Prostate gland (tissue), 2 donors: Measurements from ENCODE around the gene ZNF629.

Source experiments
- POLR2A ChIP-seq: fragments of 450-650 bp; IDR thresholded peaks from one replicate; pipeline ENCODE4 v1.6.1; 2016; ENCODE audit warnings: antibody characterized with exemption, mild to moderate bottlenecking
- TF ChIP-seq, protein P1 (sequence below), 4 experiments: fragments of 200-600 bp in 2 of 4; fragments of 450-650 bp in 2 of 4; sonication (generic) in 2 of 4; IDR thresholded peaks; 1 replicate in 3 of 4; 2 replicates in 1 of 4; pipeline ENCODE4 v1.5.1; 2016 to 2019; ENCODE audit warnings: antibody characterized with exemption in 4 of 4, mild to moderate bottlenecking in 2 of 4, moderate library complexity in 2 of 4

- TF ChIP-seq, protein P1, sequence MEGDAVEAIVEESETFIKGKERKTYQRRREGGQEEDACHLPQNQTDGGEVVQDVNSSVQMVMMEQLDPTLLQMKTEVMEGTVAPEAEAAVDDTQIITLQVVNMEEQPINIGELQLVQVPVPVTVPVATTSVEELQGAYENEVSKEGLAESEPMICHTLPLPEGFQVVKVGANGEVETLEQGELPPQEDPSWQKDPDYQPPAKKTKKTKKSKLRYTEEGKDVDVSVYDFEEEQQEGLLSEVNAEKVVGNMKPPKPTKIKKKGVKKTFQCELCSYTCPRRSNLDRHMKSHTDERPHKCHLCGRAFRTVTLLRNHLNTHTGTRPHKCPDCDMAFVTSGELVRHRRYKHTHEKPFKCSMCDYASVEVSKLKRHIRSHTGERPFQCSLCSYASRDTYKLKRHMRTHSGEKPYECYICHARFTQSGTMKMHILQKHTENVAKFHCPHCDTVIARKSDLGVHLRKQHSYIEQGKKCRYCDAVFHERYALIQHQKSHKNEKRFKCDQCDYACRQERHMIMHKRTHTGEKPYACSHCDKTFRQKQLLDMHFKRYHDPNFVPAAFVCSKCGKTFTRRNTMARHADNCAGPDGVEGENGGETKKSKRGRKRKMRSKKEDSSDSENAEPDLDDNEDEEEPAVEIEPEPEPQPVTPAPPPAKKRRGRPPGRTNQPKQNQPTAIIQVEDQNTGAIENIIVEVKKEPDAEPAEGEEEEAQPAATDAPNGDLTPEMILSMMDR (IDR thresholded peaks at IDR 0.05) = no peak
- no peak for TF ChIP-seq POLR2A
Observed at GRCh38 chr16:30793508-30794069, 6.6 kb upstream of the ZNF629 start.
